ENCODE results near the gene CREB1. TPM values are rescaled to one million over a fixed set of nuclear protein-coding genes. Genes with fewer than 3 reads are reported as not detected.
A peak's percentile ranks its signal among the peaks of the same experiment; 100 is the strongest.

The CREB1 gene
- polyA plus RNA-seq, 4 donors: 60.8 to 82.7 (median 70.0) TPM

DNA sequence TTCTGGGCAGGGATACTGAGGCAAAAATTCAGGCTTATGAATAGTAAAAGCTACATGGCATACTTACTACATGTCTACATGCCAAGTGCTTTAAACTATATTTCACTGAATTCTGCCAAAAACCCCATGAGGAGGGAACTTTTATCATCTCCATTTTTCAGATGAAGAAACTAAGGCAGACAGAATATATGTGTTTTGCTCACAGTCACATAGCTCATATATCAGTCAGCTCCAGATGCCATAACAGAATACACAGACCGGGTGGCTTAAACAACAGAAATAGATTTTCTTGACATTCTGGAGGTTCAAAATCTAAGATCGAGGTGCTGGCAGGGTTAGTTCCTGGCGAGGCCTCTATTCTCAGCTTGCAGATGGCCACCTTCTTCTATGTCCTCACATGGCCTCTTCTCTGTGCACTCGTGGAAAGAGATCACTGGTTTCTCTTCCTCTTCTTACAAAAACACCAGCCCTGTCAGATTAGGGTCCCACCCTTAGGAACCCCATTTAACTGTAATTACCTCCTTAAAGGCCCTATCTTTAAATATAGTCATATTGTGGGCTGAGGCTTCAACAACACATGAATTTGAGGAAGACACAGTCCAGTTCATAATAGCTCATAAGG, 27.1 kb upstream of the CREB1 start:
- DNase-seq (ENCODE audit: low read depth in 4 of 4, low spot score in 2 of 4): no peak

DNA sequence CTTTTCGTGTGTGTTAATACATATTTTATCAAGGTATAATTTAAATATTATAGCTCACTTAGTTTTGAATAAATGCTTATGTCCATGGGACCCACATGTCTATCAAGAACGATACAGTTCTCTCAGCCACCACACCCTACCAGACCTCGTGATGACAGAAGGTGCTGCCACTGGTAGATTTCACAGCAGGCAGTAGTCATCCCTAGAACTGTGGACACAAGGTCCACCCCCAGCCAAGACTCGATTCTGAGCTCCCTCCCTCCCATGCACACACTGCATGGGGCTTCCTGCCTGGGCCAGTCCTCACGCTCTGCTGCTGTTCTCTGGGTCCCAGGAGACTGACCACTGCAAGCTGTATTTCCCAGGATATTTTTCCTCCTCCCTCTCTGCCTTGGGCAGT, 26.5 kb upstream of the CREB1 start:
- DNase-seq (ENCODE audit: low read depth in 4 of 4, low spot score in 2 of 4): no peak

GRCh38 chr2:207504513-207505170, 25.1 kb upstream of the CREB1 start:
- DNase-seq (ENCODE audit: low read depth in 4 of 4, low spot score in 2 of 4): no peak

- DNase-seq (ENCODE audit: low read depth in 4 of 4, low spot score in 2 of 4): no peak
Measured at GRCh38 chr2:207505171-207505570, 24.6 kb upstream of the CREB1 start.

GRCh38 chr2:207505728-207506127, 24.0 kb upstream of the CREB1 start:
- no peak for DNase-seq (ENCODE audit: low read depth in 4 of 4, low spot score in 2 of 4)

- DNase-seq (ENCODE audit: low read depth in 4 of 4, low spot score in 2 of 4): no peak
Measured at GRCh38 chr2:207506426-207506825, 23.3 kb upstream of the CREB1 start.

GRCh38 chr2:207510148-207510547, 19.6 kb upstream of the CREB1 start:
- no peak for DNase-seq (ENCODE audit: low read depth in 4 of 4, low spot score in 2 of 4)

DNA sequence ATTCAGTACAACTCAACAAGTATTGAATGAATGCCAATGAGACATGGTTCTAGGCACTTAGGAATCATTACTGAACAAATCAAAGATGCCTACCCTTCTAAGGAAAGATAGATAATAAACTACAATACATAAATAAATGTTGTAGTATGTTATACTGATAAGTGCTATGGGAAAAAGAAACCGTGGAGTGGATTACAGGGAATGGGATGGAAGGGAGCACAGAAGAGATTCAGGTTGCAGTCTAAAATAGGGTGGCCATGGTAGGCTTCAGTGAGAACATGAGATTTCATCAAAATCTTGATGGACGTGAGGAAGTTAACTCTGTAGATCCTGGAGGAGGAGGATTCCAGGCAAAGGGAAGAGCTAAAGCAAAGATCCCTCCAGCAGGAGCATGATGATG, 17.9 kb upstream of the CREB1 start:
- DNase-seq (ENCODE audit: low read depth in 4 of 4, low spot score in 2 of 4): no peak

- DNase-seq (ENCODE audit: low read depth in 4 of 4, low spot score in 2 of 4): no peak
Measured at GRCh38 chr2:207512356-207512755, 17.4 kb upstream of the CREB1 start.

- DNase-seq (ENCODE audit: low read depth in 4 of 4, low spot score in 2 of 4): no peak
Measured at GRCh38 chr2:207513551-207514257, 16.1 kb upstream of the CREB1 start.

- no peak for DNase-seq (ENCODE audit: low read depth in 4 of 4, low spot score in 2 of 4)
Measured at GRCh38 chr2:207514451-207514850, 15.3 kb upstream of the CREB1 start.

- DNase-seq (ENCODE audit: low read depth in 4 of 4, low spot score in 2 of 4): no peak
Measured at GRCh38 chr2:207515671-207516070, 14.1 kb upstream of the CREB1 start.

GRCh38 chr2:207516206-207516605, 13.6 kb upstream of the CREB1 start:
- no peak for DNase-seq (ENCODE audit: low read depth in 4 of 4, low spot score in 2 of 4)

DNA sequence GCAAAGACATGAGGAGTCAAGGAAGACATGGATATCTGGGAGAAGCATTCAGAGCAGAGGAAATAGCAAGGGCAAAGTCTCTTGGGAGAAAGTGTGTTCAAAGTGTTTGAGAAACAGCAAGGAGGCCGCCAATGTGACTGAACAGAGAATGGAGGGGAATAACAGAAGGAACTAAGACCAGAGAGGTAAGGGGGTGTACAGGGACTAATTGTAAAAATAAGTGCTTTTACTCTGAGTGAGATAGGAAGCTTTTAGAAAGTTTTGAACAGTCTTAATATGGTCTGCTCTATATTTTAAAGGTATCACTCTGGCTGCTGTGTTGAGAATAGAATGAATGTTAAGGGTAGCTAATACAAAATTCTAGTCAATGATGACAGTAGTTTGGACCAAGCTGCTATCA, 6.8 kb upstream of the CREB1 start:
- no peak for DNase-seq (ENCODE audit: low read depth in 4 of 4, low spot score in 2 of 4)

GRCh38 chr2:207525296-207525695, 4.5 kb upstream of the CREB1 start:
- DNase-seq (ENCODE audit: low read depth in 4 of 4, low spot score in 2 of 4): no peak

DNA sequence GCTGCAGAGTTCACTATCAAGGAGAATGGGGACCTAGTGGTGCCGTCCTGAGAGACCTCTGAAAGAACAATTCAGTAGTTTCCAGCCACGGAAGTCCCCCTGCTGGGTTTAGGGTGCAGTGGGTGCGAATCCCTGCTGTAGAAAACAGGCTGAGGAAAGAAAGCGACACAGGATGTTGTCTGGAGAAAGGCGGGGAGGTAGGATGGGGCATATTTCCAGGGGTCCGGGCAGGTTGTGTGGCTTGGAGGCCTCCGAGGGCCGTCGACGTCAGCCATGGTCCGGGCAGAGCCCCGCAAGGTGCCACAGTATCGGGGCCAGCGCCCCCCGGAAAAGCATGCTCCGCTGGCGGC, 807 bp upstream of the CREB1 start:
- no peak for DNase-seq (ENCODE audit: low read depth in 4 of 4, low spot score in 2 of 4)

DNA sequence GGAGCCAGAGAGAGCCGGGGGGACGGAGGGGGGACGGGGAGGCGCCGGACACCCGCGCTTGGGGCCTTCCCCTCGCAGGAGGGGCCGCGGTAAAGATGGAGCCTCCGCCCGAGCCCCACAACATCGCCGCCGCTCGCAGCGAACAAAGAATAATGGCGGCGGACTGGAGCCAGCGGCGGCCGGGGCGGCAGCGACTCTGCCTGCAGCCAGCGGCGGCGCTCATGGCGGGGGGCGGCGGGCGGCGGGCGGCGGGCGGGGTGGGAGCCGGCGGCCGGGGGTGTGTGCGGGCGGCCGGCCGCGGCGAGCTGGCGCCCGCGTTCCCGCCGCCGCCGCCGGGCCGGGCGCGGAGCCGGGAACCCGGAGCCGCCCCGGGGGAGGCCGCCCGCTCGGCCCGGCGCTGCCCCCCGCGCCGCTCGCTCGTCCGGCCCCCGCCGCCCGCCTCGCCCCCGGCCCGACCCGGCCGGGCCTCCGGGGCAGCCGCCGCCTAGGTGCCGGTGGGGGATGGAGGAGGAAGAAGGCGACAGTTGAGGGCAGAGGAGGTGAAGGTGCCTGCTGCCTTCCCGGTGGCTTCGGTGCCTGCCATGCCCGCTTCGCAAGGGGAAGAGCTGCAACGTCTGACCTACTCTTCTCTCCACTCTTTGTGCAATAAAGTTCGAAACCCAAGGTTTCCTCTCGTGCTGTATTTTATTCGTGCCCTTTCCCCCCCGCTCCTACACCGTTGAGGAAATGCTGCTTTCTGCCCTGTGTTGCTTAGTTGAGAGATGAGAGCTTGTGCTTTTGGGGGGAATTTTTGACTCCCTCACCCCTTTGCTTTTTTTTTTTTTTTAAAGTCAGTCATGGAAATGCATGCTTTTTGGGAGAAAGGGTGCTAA, 634 bp downstream of the CREB1 start:
- DNase-seq (ENCODE audit: low read depth in 4 of 4, low spot score in 2 of 4): peak; percentile 46 to 77 (median 50)

- DNase-seq (ENCODE audit: low read depth in 4 of 4, low spot score in 2 of 4): peak in 1 of 4 donors; percentile 24
Measured at GRCh38 chr2:207531032-207531952, 1.5 kb downstream of the CREB1 start.

DNA sequence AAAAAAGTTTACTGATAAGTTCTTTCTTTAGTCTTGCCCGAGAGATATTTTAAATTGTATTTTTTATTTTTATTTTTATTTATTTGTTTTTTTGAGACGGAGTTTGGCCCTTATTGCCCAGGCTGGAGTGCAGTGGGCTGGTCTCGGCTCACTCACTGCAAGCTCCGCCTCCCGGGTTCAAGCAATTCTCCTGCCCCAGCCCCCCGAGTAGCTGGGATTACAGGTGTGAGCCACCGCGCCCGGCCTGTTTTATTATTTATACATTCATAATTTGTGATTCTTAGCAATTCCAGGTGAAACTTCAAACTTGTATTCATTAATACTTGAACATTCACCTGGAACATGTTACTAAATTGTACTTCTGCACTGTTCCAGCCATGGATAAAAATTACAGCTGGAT, 2.9 kb downstream of the CREB1 start:
- no peak for DNase-seq (ENCODE audit: low read depth in 4 of 4, low spot score in 2 of 4)

- no peak for DNase-seq (ENCODE audit: low read depth in 4 of 4, low spot score in 2 of 4)
Measured at GRCh38 chr2:207533461-207534008, 3.8 kb downstream of the CREB1 start.

All from left renal cortex interstitium (tissue), 4 donors.